Loucy (cell line): ENCODE results near the gene NOC3L.
"Not testable (repeated sequence)": the region's sequence is repeated elsewhere in the genome, so short reads cannot be mapped to it uniquely, and the experiment has no call there.

ENCODE experiments used
- H2AFZ ChIP-seq: fragments of 200-600 bp; sonication (generic); 2 replicates; pipeline ENCODE4 v1.6.0; 2016; ENCODE audit warnings: antibody characterized with exemption, mild to moderate bottlenecking, low read length, moderate library complexity
- H3F3A ChIP-seq: fragments of 200-600 bp; 2 replicates; pipeline ENCODE4 v1.6.0; 2016; ENCODE audit warnings: antibody characterized with exemption, low read depth, mild to moderate bottlenecking
- H3K27me3 ChIP-seq: fragments of 200-600 bp; sonication (generic); 2 replicates; pipeline ENCODE4 v1.6.1; 2014; ENCODE audit warnings: low read length, mild to moderate bottlenecking; ENCODE audit not compliant: insufficient read depth, poor library complexity, severe bottlenecking
- H3K36me3 ChIP-seq: fragments of 200-600 bp; sonication (generic); 2 replicates; pipeline ENCODE4 v1.6.1; 2016; ENCODE audit warnings: low read length; ENCODE audit not compliant: insufficient read depth
- H3K4me1 ChIP-seq: fragments of 200-600 bp; sonication (generic); 2 replicates; pipeline ENCODE4 v1.5.1; 2014; ENCODE audit warnings: low read length, mild to moderate bottlenecking; ENCODE audit not compliant: insufficient read depth, poor library complexity, severe bottlenecking
- H3K4me2 ChIP-seq: fragments of 200-600 bp; sonication (generic); 2 replicates; pipeline ENCODE4 v1.6.0; 2014; ENCODE audit warnings: antibody characterized with exemption, low read length, low read depth, mild to moderate bottlenecking; ENCODE audit not compliant: poor library complexity, severe bottlenecking
- H3K4me3 ChIP-seq: fragments of 200-600 bp; sonication (generic); 2 replicates; pipeline ENCODE4 v1.5.1; 2014; ENCODE audit warnings: low read length, mild to moderate bottlenecking, mixed read lengths; ENCODE audit not compliant: poor library complexity, severe bottlenecking
- H3K79me2 ChIP-seq: fragments of 200-600 bp; sonication (generic); 2 replicates; pipeline ENCODE4 v1.6.1; 2014; ENCODE audit warnings: low read length; ENCODE audit not compliant: insufficient read depth
- H3K9ac ChIP-seq: fragments of 200-600 bp; sonication (generic); 2 replicates; pipeline ENCODE4 v1.6.0; 2014; ENCODE audit warnings: mild to moderate bottlenecking, low read depth, low read length, moderate library complexity; ENCODE audit not compliant: poor library complexity, severe bottlenecking
- H3K9me2 ChIP-seq: fragments of 200-600 bp; sonication (generic); replicated peaks from 2 replicates; pipeline ENCODE4 v1.6.1; 2016; ENCODE audit warnings: low read depth, low read length, mixed read lengths
- H3K9me3 ChIP-seq: fragments of 200-600 bp; sonication (generic); 2 replicates; pipeline ENCODE4 v1.6.1; 2014; ENCODE audit warnings: mild to moderate bottlenecking, antibody characterized with exemption, low read length, low read depth; ENCODE audit not compliant: insufficient read depth
- H4K20me1 ChIP-seq: fragments of 200-600 bp; sonication (generic); 2 replicates; pipeline ENCODE4 v1.6.0; 2014; ENCODE audit warnings: antibody characterized with exemption, low read length, mild to moderate bottlenecking; ENCODE audit not compliant: insufficient read depth, poor library complexity, severe bottlenecking
- EZH2phosphoT487 ChIP-seq: fragments of 200-600 bp; IDR thresholded peaks from 2 replicates; pipeline ENCODE4 v1.6.1; 2018; ENCODE audit warnings: antibody characterized with exemption, mild to moderate bottlenecking, moderate library complexity, borderline replicate concordance
- TF ChIP-seq, protein P1 (sequence below): fragments of 200-600 bp; sonication (generic); conservative IDR thresholded peaks from 2 replicates; pipeline ENCODE4 v1.5.1; 2014; ENCODE audit warnings: mild to moderate bottlenecking, antibody characterized with exemption, low read length

NOC3L gene

DNA sequence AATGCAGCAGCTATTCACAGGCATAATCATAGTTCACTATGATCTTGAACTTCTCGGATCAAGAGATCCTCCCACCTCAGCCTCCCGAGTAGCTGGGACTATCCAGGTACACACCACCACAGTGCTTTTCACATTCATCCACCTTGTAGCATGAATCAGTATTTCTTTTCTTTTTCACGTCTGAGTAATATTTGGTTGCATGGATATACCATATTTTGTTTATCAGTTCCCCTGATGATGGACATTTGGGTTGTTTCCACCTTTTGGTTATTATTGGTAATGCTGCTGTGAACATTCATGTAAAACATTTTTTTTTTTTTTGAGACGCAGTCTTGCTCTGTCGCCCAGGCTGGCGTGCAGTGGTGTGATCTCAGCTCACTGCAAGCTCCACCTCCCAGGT is 36.0 kb upstream of the NOC3L start:
- no peaks in the 10 kb centered on the region for H3K9me3 ChIP-seq

DNA sequence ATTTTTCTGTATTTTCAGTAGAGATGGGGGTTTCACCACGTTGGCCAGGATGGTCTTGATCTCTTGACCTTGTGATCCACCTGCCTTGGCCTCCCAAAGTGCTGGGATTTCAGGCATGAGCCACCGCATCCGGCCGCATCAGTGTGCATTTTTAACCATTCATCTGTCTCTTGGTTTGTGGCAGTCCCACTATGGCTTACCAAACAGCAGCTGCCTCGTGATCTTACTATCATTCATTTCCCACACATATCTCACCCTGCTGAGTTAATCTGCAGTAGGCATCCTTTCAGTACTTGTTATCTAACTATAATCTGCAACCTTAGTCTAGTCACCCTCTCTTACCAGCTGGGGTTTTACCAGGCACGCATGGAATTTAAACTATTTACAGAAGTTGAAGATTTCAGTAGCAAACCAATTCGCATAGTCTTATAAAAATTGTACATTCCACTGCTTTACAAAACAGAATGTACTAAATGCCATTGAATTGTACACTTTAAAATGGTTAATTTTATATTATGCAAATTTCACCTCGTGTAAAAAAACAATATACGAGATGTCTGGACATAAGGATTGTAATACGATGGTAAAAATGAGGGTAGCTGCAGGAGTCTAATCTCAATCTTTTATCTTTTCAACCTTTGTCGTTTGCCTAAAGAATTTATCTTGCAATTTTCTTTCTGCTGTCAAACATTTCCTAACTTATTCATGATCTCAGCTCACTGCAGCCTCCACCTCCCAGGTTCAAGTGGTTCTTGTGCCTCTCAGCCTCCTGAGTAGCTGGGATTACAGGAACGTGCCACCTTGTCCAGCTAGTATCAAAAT is 35.0 kb upstream of the NOC3L start:
- H3K79me2 ChIP-seq: no peaks in the 10 kb centered on the region
- no peak overlapping the region for H3K9ac ChIP-seq
- H2AFZ ChIP-seq: no peak overlapping the region
- no peaks in the 10 kb centered on the region for H3K9me2 ChIP-seq
- no peaks in the 10 kb centered on the region for H3K36me3 ChIP-seq
- no peaks in the 10 kb centered on the region for H3K9me3 ChIP-seq
- no peak overlapping the region for H3K4me2 ChIP-seq
- H3F3A ChIP-seq: no peaks in the 10 kb centered on the region
- H3K4me3 ChIP-seq: no peak overlapping the region
- no peaks in the 10 kb centered on the region for H4K20me1 ChIP-seq
- no peaks in the 10 kb centered on the region for H3K27me3 ChIP-seq
- H3K4me1 ChIP-seq: no peaks in the 10 kb centered on the region
- TF ChIP-seq, protein P1, sequence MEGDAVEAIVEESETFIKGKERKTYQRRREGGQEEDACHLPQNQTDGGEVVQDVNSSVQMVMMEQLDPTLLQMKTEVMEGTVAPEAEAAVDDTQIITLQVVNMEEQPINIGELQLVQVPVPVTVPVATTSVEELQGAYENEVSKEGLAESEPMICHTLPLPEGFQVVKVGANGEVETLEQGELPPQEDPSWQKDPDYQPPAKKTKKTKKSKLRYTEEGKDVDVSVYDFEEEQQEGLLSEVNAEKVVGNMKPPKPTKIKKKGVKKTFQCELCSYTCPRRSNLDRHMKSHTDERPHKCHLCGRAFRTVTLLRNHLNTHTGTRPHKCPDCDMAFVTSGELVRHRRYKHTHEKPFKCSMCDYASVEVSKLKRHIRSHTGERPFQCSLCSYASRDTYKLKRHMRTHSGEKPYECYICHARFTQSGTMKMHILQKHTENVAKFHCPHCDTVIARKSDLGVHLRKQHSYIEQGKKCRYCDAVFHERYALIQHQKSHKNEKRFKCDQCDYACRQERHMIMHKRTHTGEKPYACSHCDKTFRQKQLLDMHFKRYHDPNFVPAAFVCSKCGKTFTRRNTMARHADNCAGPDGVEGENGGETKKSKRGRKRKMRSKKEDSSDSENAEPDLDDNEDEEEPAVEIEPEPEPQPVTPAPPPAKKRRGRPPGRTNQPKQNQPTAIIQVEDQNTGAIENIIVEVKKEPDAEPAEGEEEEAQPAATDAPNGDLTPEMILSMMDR: no peak
- TF ChIP-seq EZH2phosphoT487: no peak

More for the DNA sequence above, 36.0 kb upstream of the NOC3L start:
- no peak for TF ChIP-seq EZH2phosphoT487
- TF ChIP-seq, protein P1: no peak
- Histone ChIP-seq H3K79me2 (no peaks in the 10 kb centered on the region), H2AFZ (no peak overlapping the region), H3K4me3 (no peak overlapping the region), H3F3A (no peaks in the 10 kb centered on the region), H3K4me2 (no peak overlapping the region), H3K4me1 (no peaks in the 10 kb centered on the region), H3K27me3 (no peaks in the 10 kb centered on the region), H3K9ac (no peak overlapping the region), H3K36me3 (no peaks in the 10 kb centered on the region), H4K20me1 (no peaks in the 10 kb centered on the region), H3K9me2 (no peaks in the 10 kb centered on the region)

DNA sequence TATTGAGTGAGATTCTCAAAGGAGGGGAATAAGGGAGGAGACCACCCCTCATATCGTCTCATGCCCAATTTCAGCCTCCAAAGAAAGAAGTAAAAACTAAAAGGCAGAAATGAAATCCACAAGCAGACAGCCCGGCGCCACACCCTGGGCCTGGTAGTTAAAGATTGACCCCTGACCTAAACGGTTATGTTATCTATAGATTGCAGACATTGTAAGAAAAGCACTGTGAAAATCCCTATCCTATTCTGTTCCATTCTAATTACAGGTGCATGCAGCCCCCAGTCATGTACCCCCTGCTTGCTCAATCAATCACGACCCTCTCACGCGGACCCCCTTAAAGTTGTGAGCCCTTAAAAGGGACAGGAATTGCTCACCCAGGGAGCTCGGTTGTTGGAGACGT is 29.4 kb upstream of the NOC3L start:
- H3K4me1 ChIP-seq: not testable (repeated sequence)

DNA sequence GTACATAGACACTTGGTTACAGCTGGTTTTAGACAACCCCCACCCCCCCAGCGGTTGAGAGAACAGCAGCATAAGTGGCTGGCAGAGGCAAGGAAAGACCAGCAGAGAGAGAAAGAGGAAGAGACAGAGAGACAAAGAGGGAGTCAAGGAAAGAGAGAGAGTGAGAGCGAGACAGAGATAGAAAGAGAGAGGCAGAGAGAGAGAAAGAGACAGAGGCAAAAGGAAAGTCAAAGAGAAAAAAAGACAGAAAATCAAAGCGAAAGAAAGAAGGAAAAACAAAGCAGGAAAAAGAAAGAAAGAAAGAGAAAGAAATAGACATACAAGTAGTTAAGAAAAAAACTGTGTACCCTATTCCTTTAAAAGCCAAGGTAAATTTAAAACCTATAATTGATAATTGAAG is 23.0 kb upstream of the NOC3L start:
- not testable (repeated sequence) for H3K4me2 ChIP-seq, H3K79me2 ChIP-seq, H3K36me3 ChIP-seq, H3K9ac ChIP-seq, H3K9me2 ChIP-seq, H2AFZ ChIP-seq, H3K4me1 ChIP-seq, H3F3A ChIP-seq, H3K27me3 ChIP-seq, H3K9me3 ChIP-seq, H3K4me3 ChIP-seq, H4K20me1 ChIP-seq

More for the DNA sequence above, 29.4 kb upstream of the NOC3L start:
- not testable (repeated sequence) for H3F3A ChIP-seq, H4K20me1 ChIP-seq, H3K36me3 ChIP-seq, H3K4me3 ChIP-seq, H3K4me2 ChIP-seq, H3K9me2 ChIP-seq, H2AFZ ChIP-seq, H3K27me3 ChIP-seq, H3K9ac ChIP-seq, H3K9me3 ChIP-seq, H3K79me2 ChIP-seq
